Mucosa of rectum (tissue), 2 donors: Measurements from ENCODE around the gene NSA2.
"Not testable (repeated sequence)": the region's sequence is repeated elsewhere in the genome, so short reads cannot be mapped to it uniquely, and the experiment has no call there.

Source experiments
- H3K27ac ChIP-seq, 2 donors: one replicate each; pipeline ENCODE4 v1.7.0; 2013; ENCODE audit warnings: inconsistent platforms in 2 of 2, low read depth in 2 of 2, low read length in 2 of 2
- H3K27me3 ChIP-seq, 2 donors: one replicate each; pipeline ENCODE4 v1.7.0; 2013; ENCODE audit warnings: low read length in 2 of 2; ENCODE audit not compliant: control insufficient read depth in 2 of 2, insufficient read depth in 2 of 2
- H3K36me3 ChIP-seq, 2 donors: one replicate each; pipeline ENCODE4 v1.7.0; 2013; ENCODE audit warnings: low read length in 2 of 2; ENCODE audit not compliant: control insufficient read depth in 2 of 2, insufficient read depth in 2 of 2
- H3K4me1 ChIP-seq, 2 donors: one replicate each; pipeline ENCODE4 v1.7.0; 2013; ENCODE audit warnings: low read length in 2 of 2, mild to moderate bottlenecking in 1 of 2; ENCODE audit not compliant: control insufficient read depth in 2 of 2, insufficient read depth in 2 of 2
- H3K4me3 ChIP-seq, 2 donors: one replicate each; pipeline ENCODE4 v1.7.0; 2013; ENCODE audit warnings: low read length in 2 of 2
- H3K9ac ChIP-seq, 2 donors: one replicate each; pipeline ENCODE4 v1.7.0; 2013; ENCODE audit warnings: low read length in 2 of 2, low read depth in 1 of 2, mild to moderate bottlenecking in 1 of 2
- H3K9me3 ChIP-seq, 2 donors: one replicate each; pipeline ENCODE4 v1.7.0; 2013; ENCODE audit warnings: low read length in 2 of 2; ENCODE audit not compliant: control insufficient read depth in 2 of 2
- donor health status: healthy.
- donor health status: Normal muscosa, but diverticular disease.

NSA2 gene

GRCh38 chr5:74766849-74767578, at the start of gene NSA2, which contains the start of gene GFM2:
Gene NSA2, plus strand, starts transcription at chr5:74767249. Its CDS starts 112 bp downstream, at chr5:74767361.
Gene GFM2, minus strand, starts transcription at chr5:74767117. Its CDS starts 3,375 bp downstream, at chr5:74763742.
- peak within 1 kb of the TSS; percentile 95 to 97 for H3K4me3 ChIP-seq
- peak within 1 kb of the TSS; percentile 82 to 87 for H3K9ac ChIP-seq
- H3K27ac ChIP-seq: peak within 1 kb of the TSS; percentile 76 to 77
- H3K36me3 ChIP-seq: peaks cover 15 to 23% of the 10 kb centered on the region in 2 donors
- H3K4me1 ChIP-seq: peaks cover 20 to 21% of the 10 kb centered on the region in 2 donors
- no peaks in the 10 kb centered on the region for H3K9me3 ChIP-seq
- H3K27me3 ChIP-seq: no peaks in the 10 kb centered on the region

DNA sequence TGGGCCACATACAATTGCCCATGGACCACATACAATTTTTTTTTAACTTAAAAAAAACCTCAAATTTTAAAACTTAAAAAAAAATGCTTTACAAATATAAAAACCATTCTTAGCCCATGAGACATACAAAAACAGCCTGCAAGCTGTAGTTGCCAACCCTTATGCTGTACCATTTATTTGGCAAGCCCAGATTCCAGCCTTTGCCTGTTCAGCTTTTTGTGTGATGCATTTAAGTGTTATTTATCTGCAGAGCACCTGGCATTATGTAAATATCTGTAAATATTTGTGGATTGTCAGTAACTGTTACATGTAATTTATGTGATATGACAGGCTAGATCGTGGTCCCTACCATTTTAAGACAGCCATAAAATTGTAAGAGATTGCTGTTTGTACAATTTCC, 49.5 kb upstream of the NSA2 start:
- no peaks in the 10 kb centered on the region for H3K27me3 ChIP-seq
- peaks cover 39 to 51% of the 10 kb centered on the region in 2 donors for H3K36me3 ChIP-seq
- no peak overlapping the region for H3K27ac ChIP-seq
- no peak overlapping the region for H3K4me3 ChIP-seq
- H3K9ac ChIP-seq: no peak overlapping the region
- no peaks in the 10 kb centered on the region for H3K9me3 ChIP-seq
- H3K4me1 ChIP-seq: no peaks in the 10 kb centered on the region

DNA sequence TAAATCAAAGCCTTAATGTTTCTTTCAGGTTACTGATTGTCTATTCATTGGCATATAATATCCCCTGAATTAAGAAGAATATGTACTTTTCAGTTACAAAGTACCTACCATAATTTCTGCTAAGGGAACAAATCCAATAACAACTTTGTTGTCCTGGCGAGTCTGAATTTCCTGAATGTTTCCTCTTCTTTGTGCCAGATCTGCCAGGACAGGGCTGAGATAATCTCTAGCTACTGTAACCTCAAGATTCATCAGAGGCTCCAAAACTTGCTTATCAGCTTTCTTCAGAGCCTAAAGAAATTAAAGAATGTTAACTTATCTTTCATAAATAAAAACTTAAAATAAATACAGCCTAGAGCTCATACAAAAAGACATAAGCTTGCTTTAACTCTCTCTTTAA, 44.8 kb upstream of the NSA2 start:
- Histone ChIP-seq H3K27ac (no peak overlapping the region), H3K27me3 (no peaks in the 10 kb centered on the region), H3K9me3 (no peaks in the 10 kb centered on the region), H3K4me3 (no peak overlapping the region), H3K36me3 (peaks cover 57 to 61% of the 10 kb centered on the region in 2 donors), H3K9ac (no peak overlapping the region), H3K4me1 (no peaks in the 10 kb centered on the region)

- Histone ChIP-seq H3K36me3 (peaks cover 47% of the 10 kb centered on the region in 2 donors), H3K4me1 (no peaks in the 10 kb centered on the region), H3K4me3 (no peak overlapping the region), H3K9me3 (no peaks in the 10 kb centered on the region), H3K27ac (no peak overlapping the region), H3K27me3 (no peaks in the 10 kb centered on the region), H3K9ac (no peak overlapping the region)
These were observed 41.7 kb upstream of the NSA2 start for GRCh38 chr5:74725331-74725730.

- H3K27me3 ChIP-seq: no peaks in the 10 kb centered on the region
- H3K4me1 ChIP-seq: no peaks in the 10 kb centered on the region
- H3K36me3 ChIP-seq: peaks cover 45 to 52% of the 10 kb centered on the region in 2 donors
- H3K9ac ChIP-seq: no peak overlapping the region
- no peak overlapping the region for H3K27ac ChIP-seq
- H3K9me3 ChIP-seq: no peaks in the 10 kb centered on the region
- no peak overlapping the region for H3K4me3 ChIP-seq
These were observed 30.3 kb upstream of the NSA2 start for GRCh38 chr5:74736759-74737158.

GRCh38 chr5:74738406-74738805, 28.6 kb upstream of the NSA2 start:
- Histone ChIP-seq H3K4me1 (no peaks in the 10 kb centered on the region), H3K27me3 (no peaks in the 10 kb centered on the region), H3K27ac (no peak overlapping the region), H3K4me3 (no peak overlapping the region), H3K9ac (no peak overlapping the region), H3K36me3 (peaks cover 48 to 50% of the 10 kb centered on the region in 2 donors), H3K9me3 (no peaks in the 10 kb centered on the region)

DNA sequence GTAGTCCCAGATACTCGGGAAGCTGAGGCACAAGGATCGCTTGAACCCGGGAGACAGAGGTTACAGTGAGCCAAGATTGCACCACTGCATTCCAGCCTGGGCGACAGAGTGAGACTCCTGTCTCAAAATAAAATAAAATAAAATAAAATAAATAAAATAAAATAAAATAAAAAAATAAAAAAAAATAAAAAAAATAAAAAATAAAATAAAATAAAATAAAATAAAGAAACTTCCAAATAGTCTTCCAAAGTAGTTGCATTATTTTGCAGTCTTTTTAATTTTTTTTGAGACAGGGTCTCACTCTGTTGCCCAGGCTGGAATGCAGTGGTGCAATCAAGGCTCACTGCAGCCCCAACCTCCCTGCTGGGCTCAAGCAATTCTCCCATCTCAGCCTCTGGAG, 18.3 kb upstream of the NSA2 start:
- not testable (repeated sequence) for H3K4me3 ChIP-seq, H3K4me1 ChIP-seq, H3K9ac ChIP-seq, H3K27me3 ChIP-seq, H3K9me3 ChIP-seq, H3K27ac ChIP-seq
- peaks cover 59 to 60% of the 10 kb centered on the region in 2 donors for H3K36me3 ChIP-seq

GRCh38 chr5:74761241-74761640, 5.8 kb upstream of the NSA2 start:
- no peak overlapping the region for H3K27ac ChIP-seq
- no peaks in the 10 kb centered on the region for H3K9me3 ChIP-seq
- peaks cover 30 to 34% of the 10 kb centered on the region in 2 donors for H3K36me3 ChIP-seq
- no peak overlapping the region for H3K9ac ChIP-seq
- H3K4me3 ChIP-seq: no peak overlapping the region
- peaks cover 12% of the 10 kb centered on the region in 2 donors for H3K4me1 ChIP-seq
- no peaks in the 10 kb centered on the region for H3K27me3 ChIP-seq

GRCh38 chr5:74762599-74762998, 4.5 kb upstream of the NSA2 start:
- H3K27me3 ChIP-seq: no peaks in the 10 kb centered on the region
- H3K4me1 ChIP-seq: peaks cover 13 to 15% of the 10 kb centered on the region in 2 donors
- peaks cover 20 to 26% of the 10 kb centered on the region in 2 donors for H3K36me3 ChIP-seq
- no peak overlapping the region for H3K9ac ChIP-seq
- H3K27ac ChIP-seq: no peak overlapping the region
- no peak overlapping the region for H3K4me3 ChIP-seq
- H3K9me3 ChIP-seq: no peaks in the 10 kb centered on the region

- peaks cover 20 to 21% of the 10 kb centered on the region in 2 donors for H3K4me1 ChIP-seq
- no peak overlapping the region for H3K27ac ChIP-seq
- H3K36me3 ChIP-seq: peaks cover 15 to 22% of the 10 kb centered on the region in 2 donors
These were observed 3.5 kb upstream of the NSA2 start for GRCh38 chr5:74763504-74763903.

More at GRCh38 chr5:74763504-74763903, 3.5 kb upstream of the NSA2 start:
- H3K9ac ChIP-seq: no peak overlapping the region
- H3K4me3 ChIP-seq: no peak overlapping the region
- H3K27me3 ChIP-seq: no peaks in the 10 kb centered on the region
- H3K9me3 ChIP-seq: no peaks in the 10 kb centered on the region
